CD4-positive, alpha-beta T cell treated with Interferon gamma for 1 hour (primary cell): ENCODE measurements around the gene SPRY4.
"Not testable (repeated sequence)": the region's sequence is repeated elsewhere in the genome, so short reads cannot be mapped to it uniquely, and the experiment has no call there.

Experiments
- DNase-seq: peaks from one replicate; pipeline ENCODE4 v3.0.0-alpha.2; 2020

Gene SPRY4

GRCh38 chr5:142324871-142325724 lies at the start of gene SPRY4:
SPRY4 (minus strand) TSS chr5:142325021; CDS start chr5:142315108, 9,913 bp downstream.
- peak; percentile 81 for DNase-seq

GRCh38 chr5:142368529-142368928 lies 43.7 kb upstream of the SPRY4 start:
- DNase-seq, result no peak

- no peak for DNase-seq
Measured at GRCh38 chr5:142366007-142366406, 41.2 kb upstream of the SPRY4 start.

- no peak for DNase-seq
Measured at GRCh38 chr5:142364251-142365145, 39.7 kb upstream of the SPRY4 start.

GRCh38 chr5:142363619-142363963 lies 38.8 kb upstream of the SPRY4 start:
- DNase-seq, result no peak

DNA sequence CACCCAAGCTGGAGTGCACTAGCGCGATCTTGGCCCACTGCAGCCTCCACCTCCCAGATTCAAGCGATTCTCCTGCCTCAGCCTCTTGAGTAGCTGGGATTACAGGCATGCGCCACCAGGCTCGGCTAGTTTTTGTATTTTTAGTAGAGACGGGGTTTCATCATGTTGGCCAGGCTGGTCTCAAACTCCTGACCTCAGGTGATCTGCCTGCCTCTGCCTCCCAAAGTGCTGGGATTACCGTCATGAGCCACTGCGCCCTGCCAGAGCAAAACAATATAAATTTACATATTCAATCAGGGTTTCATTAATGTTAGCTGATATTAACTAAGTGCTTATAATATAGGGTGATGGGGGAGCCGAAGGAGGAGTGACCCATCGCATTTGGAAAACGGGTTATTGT lies 37.4 kb upstream of the SPRY4 start:
- DNase-seq, result not testable (repeated sequence)

- DNase-seq, result no peak
Measured at GRCh38 chr5:142360607-142361120, 35.8 kb upstream of the SPRY4 start.

- peak; percentile 5 for DNase-seq
Measured at GRCh38 chr5:142360051-142360498, 35.3 kb upstream of the SPRY4 start.

DNA sequence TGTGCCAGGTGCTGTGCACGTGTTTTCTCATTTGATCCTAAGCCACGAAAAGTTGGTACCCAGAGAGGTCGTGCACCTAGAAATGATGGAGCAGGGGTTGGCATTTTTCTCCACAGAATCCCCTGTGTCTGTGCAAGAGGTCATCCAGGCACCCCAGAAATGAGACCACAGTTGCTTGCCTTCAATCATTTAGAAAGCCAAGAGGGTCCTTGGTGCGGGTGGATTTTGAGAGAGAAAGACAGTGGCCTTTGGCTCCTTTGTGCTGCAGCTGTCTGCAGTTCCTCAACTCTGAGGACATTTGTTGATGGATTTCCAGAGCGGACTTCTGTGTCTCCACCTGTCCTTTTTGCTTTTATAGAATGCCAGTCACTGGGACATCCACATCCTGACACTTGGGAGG lies 33.8 kb upstream of the SPRY4 start:
- no peak for DNase-seq

- DNase-seq, result no peak
Measured at GRCh38 chr5:142358121-142358520, 33.3 kb upstream of the SPRY4 start.

- no peak for DNase-seq
Measured at GRCh38 chr5:142357469-142358090, 32.8 kb upstream of the SPRY4 start.

DNA sequence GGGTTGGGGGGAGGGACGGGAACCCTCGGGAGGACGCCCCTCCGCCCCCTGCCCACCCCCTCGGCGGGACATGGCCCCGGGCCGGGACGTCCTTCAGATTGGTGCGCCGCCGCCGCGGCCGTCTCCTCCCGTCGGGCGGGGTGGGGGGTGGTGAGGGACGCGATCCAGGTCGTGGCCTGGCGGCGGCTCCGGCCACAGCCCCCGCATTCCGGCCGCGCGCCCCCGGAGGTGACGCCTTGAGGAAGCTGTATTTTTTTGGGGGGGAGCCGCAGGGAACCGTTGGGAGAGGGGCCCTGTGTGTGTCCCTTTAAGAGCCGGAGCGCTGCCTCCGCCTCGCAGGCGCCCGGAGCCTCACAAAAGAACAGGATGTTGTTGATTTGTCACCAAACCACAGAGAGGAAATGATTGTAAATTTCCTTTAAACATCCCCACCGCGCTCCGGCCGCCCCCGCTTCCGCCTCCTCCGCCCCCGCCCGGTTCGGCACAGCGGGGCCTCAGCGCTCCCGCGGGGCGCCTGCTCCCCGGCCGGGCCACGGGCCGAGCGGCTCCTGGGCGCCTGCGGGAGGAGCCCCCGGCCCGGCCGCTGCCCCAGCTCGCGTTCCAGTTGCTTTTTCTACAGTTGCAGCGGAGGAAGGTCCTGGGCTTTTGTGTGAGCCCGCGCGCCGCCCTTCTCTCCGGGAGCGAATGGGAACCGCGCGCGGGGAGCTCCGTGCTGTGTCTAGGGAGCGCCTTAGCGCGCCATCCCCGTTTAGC lies 32.1 kb upstream of the SPRY4 start:
- DNase-seq, result peak; percentile 85

- no peak for DNase-seq
Measured at GRCh38 chr5:142356349-142356715, 31.5 kb upstream of the SPRY4 start.

DNA sequence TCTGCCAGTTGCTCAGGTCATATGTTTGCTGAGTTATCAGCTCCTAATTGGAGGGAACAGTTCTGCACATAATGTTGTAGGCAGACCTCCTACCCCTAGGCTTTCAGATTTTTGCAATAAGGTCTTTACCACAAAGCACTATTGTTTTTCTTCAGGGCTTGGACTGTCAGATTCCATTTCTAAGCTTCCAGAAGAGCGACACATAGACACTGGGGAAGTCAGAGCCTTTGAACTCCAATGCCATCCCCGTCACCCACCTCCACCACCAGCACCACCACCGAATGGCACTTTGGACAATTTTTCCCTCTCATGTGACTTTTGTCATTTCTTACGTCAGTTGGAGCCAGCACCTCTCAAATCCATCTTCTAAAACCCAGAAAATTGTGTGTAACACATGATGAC lies 28.3 kb upstream of the SPRY4 start:
- no peak for DNase-seq

DNA sequence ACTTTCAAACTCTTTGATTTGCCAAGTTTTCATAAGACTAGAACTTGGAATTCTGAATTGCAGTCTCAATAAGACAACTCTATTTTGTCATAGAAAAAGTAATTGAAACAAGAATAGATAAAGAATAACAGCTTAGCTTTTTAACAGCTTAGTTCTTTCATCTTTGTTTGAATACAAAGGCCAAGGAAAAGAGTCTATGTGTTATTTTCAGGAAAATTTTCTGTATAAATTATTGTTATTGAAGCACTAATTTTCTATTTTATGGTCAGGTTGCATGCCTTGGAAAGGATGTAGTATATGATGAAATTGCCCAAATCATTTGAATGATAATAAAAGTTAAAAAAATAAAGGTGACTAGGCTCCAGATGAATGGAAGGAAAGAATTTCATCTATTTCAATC lies 25.2 kb upstream of the SPRY4 start:
- no peak for DNase-seq

- no peak for DNase-seq
Measured at GRCh38 chr5:142346706-142347105, 21.9 kb upstream of the SPRY4 start.

- DNase-seq, result not testable (repeated sequence)
Measured at GRCh38 chr5:142344915-142345314, 20.1 kb upstream of the SPRY4 start.

DNA sequence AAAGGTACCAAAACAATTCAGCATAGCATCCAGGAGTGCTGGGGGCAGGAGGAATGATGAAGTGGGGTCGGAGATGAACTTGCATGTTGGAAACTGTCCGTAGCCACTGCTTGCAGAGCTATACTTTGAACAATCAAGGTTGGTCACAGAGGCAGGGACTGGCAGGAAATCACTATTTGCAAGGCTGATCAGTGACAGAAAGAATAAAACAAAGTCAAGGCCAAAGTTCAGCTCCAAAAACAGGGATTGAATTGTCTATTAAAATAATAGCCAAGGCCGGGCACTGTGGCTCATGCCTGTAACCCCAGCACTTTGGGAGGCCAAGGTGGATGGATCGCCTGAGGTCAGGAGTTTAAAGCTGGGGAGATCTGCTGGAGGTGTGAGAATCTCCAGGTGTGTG lies 18.7 kb upstream of the SPRY4 start:
- no peak for DNase-seq

DNA sequence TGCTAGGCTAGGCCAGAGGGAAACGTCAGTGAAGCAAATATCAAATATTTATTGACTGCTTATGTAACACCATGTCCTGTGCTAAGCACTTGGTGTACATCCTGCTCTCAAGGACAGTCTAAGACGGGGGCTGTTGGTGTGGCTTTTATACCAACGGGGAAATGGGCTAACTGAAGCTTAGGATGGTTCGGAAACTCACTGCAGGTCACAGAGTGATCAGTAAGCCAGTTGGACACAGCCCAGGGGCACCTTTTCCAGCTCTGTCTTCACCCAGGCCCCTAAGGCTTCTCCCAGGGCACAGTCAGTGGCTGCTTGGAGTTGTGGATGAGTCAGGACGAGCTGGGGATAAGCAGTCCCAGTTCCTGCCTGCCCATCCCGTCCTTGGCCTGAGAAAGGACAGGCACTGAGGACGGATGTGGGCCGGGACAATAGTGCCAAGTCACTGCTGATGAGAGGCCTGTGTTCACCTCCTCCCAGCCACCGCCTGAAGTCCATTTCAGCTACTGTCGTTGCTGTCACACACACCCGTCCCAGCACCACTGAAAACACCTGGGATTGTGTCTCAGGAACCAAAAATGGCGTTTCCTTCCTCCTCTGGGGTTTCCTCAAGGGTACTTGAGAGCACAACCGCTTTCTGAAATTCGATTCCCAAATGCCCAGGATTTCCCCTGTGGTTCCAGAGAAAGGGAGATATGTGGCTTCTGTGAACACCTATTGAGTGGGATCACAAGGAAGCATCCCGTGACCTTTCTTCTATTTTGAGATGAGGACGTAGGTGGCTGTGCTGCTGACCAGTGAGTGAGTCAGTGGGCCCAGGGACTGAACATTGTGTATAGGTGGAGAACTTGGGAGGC lies 17.5 kb upstream of the SPRY4 start:
- DNase-seq, result no peak

GRCh38 chr5:142339781-142340180 lies 15.0 kb upstream of the SPRY4 start:
- no peak for DNase-seq

DNA sequence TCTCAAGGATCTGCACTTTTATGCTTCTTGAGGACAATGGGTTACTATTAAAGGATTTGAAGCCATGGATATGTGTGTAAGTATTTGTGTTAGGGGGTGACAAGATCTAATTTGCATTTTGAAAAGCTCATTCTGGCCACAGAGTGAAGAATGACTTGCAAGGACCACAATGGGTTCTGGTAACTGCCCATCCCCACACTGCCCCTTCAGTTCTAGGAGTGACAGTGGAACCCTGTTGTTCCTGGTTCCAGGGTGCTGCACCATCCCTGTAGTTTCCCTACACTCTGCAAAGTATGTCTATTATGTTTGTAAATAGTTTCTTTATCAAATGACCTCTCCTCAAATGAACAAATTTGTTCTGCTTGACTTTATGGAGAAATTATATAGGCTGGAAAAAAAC lies 9.7 kb upstream of the SPRY4 start:
- no peak for DNase-seq

DNA sequence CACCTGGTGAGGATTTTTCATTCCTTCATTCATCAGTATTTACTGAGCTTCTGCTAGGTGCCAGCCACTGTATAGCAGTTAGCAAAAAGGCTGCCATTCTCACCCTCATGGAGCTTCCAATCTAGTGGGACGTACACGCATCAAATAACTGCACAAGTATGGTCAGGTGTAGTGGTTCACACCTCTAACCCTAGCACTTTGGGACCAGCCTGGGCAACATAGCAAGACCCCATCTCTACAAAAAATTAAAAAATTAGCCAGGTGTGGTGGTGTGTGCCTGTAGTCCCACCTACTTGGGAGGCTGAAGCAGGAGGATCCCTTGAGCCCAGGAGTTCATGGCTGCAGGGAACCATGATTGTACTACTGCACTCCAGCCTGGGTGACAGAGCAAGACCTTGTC lies 8.9 kb upstream of the SPRY4 start:
- DNase-seq, result not testable (repeated sequence)
